GM23248 (cell line): ENCODE results near the gene ZMYM5. TPM values are rescaled to one million over a fixed set of nuclear protein-coding genes. Genes with fewer than 3 reads are reported as not detected.
"Not testable (repeated sequence)": the region's sequence is repeated elsewhere in the genome, so short reads cannot be mapped to it uniquely, and the experiment has no call there.

Source experiments
- DNase-seq: peaks from one replicate; pipeline ENCODE4 v3.0.0-alpha.2; 2015
- H2AFZ ChIP-seq: fragments of 200-600 bp; sonication (generic); 2 replicates; pipeline ENCODE4 v1.6.1; 2016; ENCODE audit warnings: antibody characterized with exemption
- H3F3A ChIP-seq: fragments of 200-600 bp; sonication (generic); 2 replicates; pipeline ENCODE4 v1.6.1; 2016; ENCODE audit warnings: mild to moderate bottlenecking, antibody characterized with exemption, mixed run types; ENCODE audit not compliant: insufficient read depth
- H3K27ac ChIP-seq: fragments of 200-600 bp; sonication (generic); 2 replicates; pipeline ENCODE4 v1.5.1; 2016; ENCODE audit warnings: mild to moderate bottlenecking
- H3K27me3 ChIP-seq: fragments of 200-600 bp; sonication (generic); replicated peaks from 2 replicates; pipeline ENCODE4 v1.6.1; 2016; ENCODE audit warnings: mild to moderate bottlenecking; ENCODE audit not compliant: insufficient read depth
- H3K36me3 ChIP-seq: fragments of 200-600 bp; sonication (generic); 2 replicates; pipeline ENCODE4 v1.6.1; 2016; ENCODE audit warnings: low read depth, mild to moderate bottlenecking
- H3K4me1 ChIP-seq: fragments of 200-600 bp; sonication (generic); 2 replicates; pipeline ENCODE4 v1.6.1; 2016; ENCODE audit warnings: mild to moderate bottlenecking; ENCODE audit not compliant: insufficient read depth
- H3K4me2 ChIP-seq: fragments of 200-600 bp; sonication (generic); one replicate; pipeline ENCODE4 v1.6.1; 2016; ENCODE audit warnings: mild to moderate bottlenecking; ENCODE audit not compliant: unreplicated experiment
- H3K4me3 ChIP-seq: fragments of 200-600 bp; sonication (generic); 2 replicates; pipeline ENCODE4 v1.5.1; 2016; ENCODE audit warnings: mild to moderate bottlenecking
- H3K79me2 ChIP-seq: fragments of 200-600 bp; sonication (generic); 2 replicates; pipeline ENCODE4 v1.6.1; 2016; ENCODE audit warnings: mild to moderate bottlenecking; ENCODE audit not compliant: insufficient read depth
- H3K9ac ChIP-seq: fragments of 200-600 bp; sonication (generic); 2 replicates; pipeline ENCODE4 v1.6.1; 2016; ENCODE audit warnings: mild to moderate bottlenecking
- H3K9me2 ChIP-seq: fragments of 200-600 bp; sonication (generic); 2 replicates; pipeline ENCODE4 v1.6.1; 2016; ENCODE audit warnings: mixed run types, mild to moderate bottlenecking, moderate library complexity; ENCODE audit not compliant: insufficient read depth
- H3K9me3 ChIP-seq: fragments of 200-600 bp; sonication (generic); one replicate; pipeline ENCODE4 v1.6.1; 2017; ENCODE audit warnings: low read depth
- H4K20me1 ChIP-seq: fragments of 200-600 bp; sonication (generic); 2 replicates; pipeline ENCODE4 v1.6.0; 2016; ENCODE audit not compliant: insufficient read depth
- EZH2 ChIP-seq: fragments of 200-600 bp; sonication (generic); IDR thresholded peaks from 2 replicates; pipeline ENCODE4 v1.6.1; 2018; ENCODE audit warnings: antibody characterized with exemption, mild to moderate bottlenecking; ENCODE audit not compliant: insufficient read depth, poor library complexity, severe bottlenecking
- EZH2phosphoT487 ChIP-seq: fragments of 200-600 bp; sonication (generic); IDR thresholded peaks from 2 replicates; pipeline ENCODE4 v1.6.1; 2018; ENCODE audit warnings: antibody characterized with exemption, moderate library complexity, mild to moderate bottlenecking, low read depth; ENCODE audit not compliant: insufficient read depth
- WGBS, 2 experiments: methylation state at CpG; one replicate each; pipeline ENCODE4 v1.1.6; 2015 to 2017; ENCODE audit warnings: low lambda C conversion rate in 2 of 2, low coverage in 1 of 2; ENCODE audit errors: missing lambda C conversion rate in 2 of 2; 5-methylcytosine and 5-hydroxymethylcytosine counted together
- in situ Hi-C: fragments of 300-500 bp; cut with MboI; formaldehyde crosslinking; loops from 2 replicates; pipeline ENCODE4 v1.15.0; 2020
- polyA plus RNA-seq: library from polyadenylated mRNA; unstranded; fragments of >200 nt; fragmentation: Nextera tagmentation; extraction: Ambion mirVana; gene quantifications from 2 replicates; pipeline ENCODE4 v1.2.1, GENCODE V29; 2016
- total RNA-seq: library from RNA; depleted of rRNA; stranded (reverse); fragments of >200 nt; shearing (Covaris generic); gene quantifications from 2 replicates; pipeline ENCODE4 v1.2.3, GENCODE V29; 2014

The ZMYM5 gene
- total and polyA plus RNA-seq, 2 experiments from 2014 or later = 12.4 to 16.9 TPM

DNA sequence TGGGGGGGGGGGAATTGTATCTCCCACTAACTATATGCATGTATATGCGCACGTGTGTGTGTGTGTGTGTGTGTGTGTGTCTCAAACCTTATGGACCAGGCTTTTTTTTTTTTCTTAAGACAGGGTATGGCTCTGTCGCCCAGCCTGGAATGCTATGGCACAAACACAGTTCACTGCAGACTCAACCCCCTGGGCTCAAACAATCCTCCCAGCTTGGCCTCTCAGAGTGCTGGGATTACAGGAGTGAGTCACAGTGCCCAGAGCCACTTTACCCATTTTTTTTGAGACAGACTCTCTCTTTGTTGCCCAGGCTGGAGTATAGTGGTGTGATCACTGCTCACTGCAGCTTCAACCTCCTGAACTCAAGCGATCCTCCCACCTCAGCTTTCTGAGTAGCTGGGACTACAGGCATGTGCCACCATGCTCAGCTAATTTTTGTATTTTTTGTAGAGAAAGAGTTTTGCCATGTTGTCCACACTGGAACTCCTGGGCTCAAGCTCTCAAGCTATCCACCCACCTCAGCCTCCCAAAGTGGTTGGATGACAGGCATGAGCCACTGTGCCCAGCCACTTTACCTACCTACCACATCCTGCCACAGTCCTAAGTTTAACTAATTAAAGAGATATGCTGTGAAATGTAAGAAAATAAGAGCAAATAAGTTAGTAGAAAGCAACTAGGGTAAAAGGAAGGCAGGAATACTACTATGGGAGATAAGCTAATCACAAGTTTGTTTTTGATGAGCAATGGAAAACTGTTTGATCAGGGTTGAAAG lies 2.4 kb downstream of the ZMYM5 start:
- 67 to 77% methylated on average over 4 of the region's 4 CpGs for WGBS, 2 experiments
- Histone ChIP-seq H3K4me2 (peak overlapping the region; percentile 97), H3K27me3 (no peaks in the 10 kb centered on the region), H3K9ac (peak overlapping the region; percentile 93), H3F3A (peaks cover 37% of the 10 kb centered on the region), H4K20me1 (peaks cover 12% of the 10 kb centered on the region; the same call in 1 of the 2 replicates), H3K9me3 (no peaks in the 10 kb centered on the region), H3K4me1 (peaks cover 24% of the 10 kb centered on the region), H3K36me3 (peaks cover 12% of the 10 kb centered on the region; the same call in 1 of the 2 replicates), H3K9me2 (0 out of 2 replicates have a peak, but pooled peaks cover 3% of the 10 kb centered on the region), H3K79me2 (peaks cover 68% of the 10 kb centered on the region), H3K27ac (peak overlapping the region; percentile 84), H3K4me3 (peak overlapping the region; percentile 92), H2AFZ (no peak overlapping the region)
- no peak for TF ChIP-seq EZH2
- TF ChIP-seq EZH2phosphoT487 = no peak
- in situ Hi-C loops = no loop called here
- DNase-seq = peak; percentile 87

DNA sequence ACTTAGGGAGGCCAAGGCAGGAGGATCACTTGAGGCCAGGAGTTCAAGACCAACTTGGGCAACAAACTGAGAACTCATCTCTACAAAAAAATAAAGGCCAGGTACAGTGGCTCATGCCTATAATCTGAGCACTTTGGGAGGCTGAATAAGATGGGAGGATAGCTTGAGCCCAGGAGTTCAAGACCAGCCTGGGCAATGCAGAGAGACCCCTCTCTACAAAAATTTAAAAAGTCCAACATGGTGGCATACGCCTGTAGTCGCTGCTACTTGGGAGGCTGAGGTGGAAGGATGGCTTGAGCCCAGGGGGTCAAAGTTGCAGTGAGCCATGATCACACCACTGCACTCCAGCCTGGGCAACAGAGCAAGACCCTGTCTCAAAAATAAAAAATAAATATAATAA lies 5.8 kb downstream of the ZMYM5 start:
- WGBS, 2 experiments = 96 to 98% methylated on average over 2 of the region's 2 CpGs
- H3K4me2 ChIP-seq, H3K27ac ChIP-seq, DNase-seq, in situ Hi-C loops, H3K4me3 ChIP-seq, H3K9me3 ChIP-seq, H3K9ac ChIP-seq, H2AFZ ChIP-seq, H3K9me2 ChIP-seq, H3K27me3 ChIP-seq: not testable (repeated sequence)
- Histone ChIP-seq H3K79me2 (peaks cover 100% of the 10 kb centered on the region), H3K36me3 (peaks cover 13% of the 10 kb centered on the region; the same call in 1 of the 2 replicates), H3K4me1 (peaks cover 28% of the 10 kb centered on the region), H3F3A (peaks cover 27% of the 10 kb centered on the region), H4K20me1 (peaks cover 12% of the 10 kb centered on the region; the same call in 1 of the 2 replicates)

DNA sequence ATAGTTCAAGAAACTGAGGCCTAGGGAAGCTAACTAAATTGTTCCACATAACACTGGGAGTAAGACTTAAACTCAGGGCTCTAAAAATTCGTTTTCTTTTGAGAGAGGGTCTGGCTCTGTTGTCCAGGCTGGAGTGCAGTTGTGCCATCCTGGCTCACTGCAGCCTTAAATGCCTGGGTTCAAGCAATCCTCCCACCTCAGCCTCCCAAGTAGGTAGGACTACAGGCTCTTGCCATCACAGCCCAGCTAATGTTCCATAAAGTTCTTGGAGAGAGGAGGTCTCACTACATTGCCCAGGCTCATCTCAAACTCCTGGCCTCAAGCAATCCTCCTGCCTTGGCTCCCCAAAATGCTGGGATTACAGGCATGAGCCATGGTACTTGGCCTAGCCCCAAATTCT lies 10.7 kb downstream of the ZMYM5 start:
- in situ Hi-C loops = no loop called here
- Histone ChIP-seq H3K4me3 (no peak overlapping the region), H3K36me3 (peaks cover 32% of the 10 kb centered on the region), H3K27ac (no peak overlapping the region), H3F3A (no peaks in the 10 kb centered on the region), H4K20me1 (peaks cover 8% of the 10 kb centered on the region; the same call in 1 of the 2 replicates), H3K4me1 (peaks cover 8% of the 10 kb centered on the region; the same call in 1 of the 2 replicates), H3K4me2 (no peak overlapping the region), H3K9ac (no peak overlapping the region), H2AFZ (no peak overlapping the region), H3K9me3 (no peaks in the 10 kb centered on the region), H3K79me2 (peaks cover 99% of the 10 kb centered on the region), H3K9me2 (no peaks in the 10 kb centered on the region), H3K27me3 (no peaks in the 10 kb centered on the region)
- WGBS, 2 experiments = 92 to 94% methylated on average over 1 of the region's 1 CpG
- TF ChIP-seq EZH2 = no peak
- TF ChIP-seq EZH2phosphoT487 = no peak
- DNase-seq = no peak

- peak; percentile 96 for DNase-seq
- Histone ChIP-seq H3K9ac (peak overlapping the region; percentile 14; the same call in 1 of the 2 replicates), H4K20me1 (peaks cover 6% of the 10 kb centered on the region), H2AFZ (no peak overlapping the region), H3K27me3 (no peaks in the 10 kb centered on the region), H3K27ac (peak overlapping the region; percentile 74), H3K4me1 (peaks cover 16% of the 10 kb centered on the region), H3K9me2 (no peaks in the 10 kb centered on the region), H3K36me3 (peaks cover 12% of the 10 kb centered on the region), H3K4me3 (no peak overlapping the region), H3F3A (peaks cover 23% of the 10 kb centered on the region), H3K9me3 (no peaks in the 10 kb centered on the region), H3K4me2 (peak overlapping the region; percentile 60), H3K79me2 (peaks cover 92% of the 10 kb centered on the region)
- in situ Hi-C loops = no loop called here
- WGBS, 2 experiments = 0 to 1% methylated on average over 2 of the region's 2 CpGs
- no peak for TF ChIP-seq EZH2phosphoT487
- TF ChIP-seq EZH2 = no peak
Measured at GRCh38 chr13:19845758-19846157, 17.7 kb downstream of the ZMYM5 start.
